Thyroid gland (tissue), 4 donors: Measurements from ENCODE around the gene SDCCAG8.

Source experiments
- POLR2A ChIP-seq, 2 donors: fragments of 450-650 bp; IDR thresholded peaks; one replicate each; pipeline ENCODE4 v1.6.1; 2017; ENCODE audit warnings: antibody characterized with exemption in 2 of 2, mild to moderate bottlenecking in 2 of 2, moderate library complexity in 1 of 2
- TF ChIP-seq, protein P1 (sequence below), 6 experiments: fragments of 200-600 bp in 3 of 6; fragments of 450-650 bp in 3 of 6; sonication (generic) in 3 of 6; IDR thresholded peaks; one replicate each; pipeline ENCODE4 v1.5.1; 2016 to 2019; ENCODE audit warnings: antibody characterized with exemption in 6 of 6, mild to moderate bottlenecking in 2 of 6, inconsistent platforms in 1 of 6, moderate library complexity in 1 of 6

GRCh38 chr1:243217349-243217748, 38.5 kb upstream of the SDCCAG8 start:
- TF ChIP-seq, protein P1, sequence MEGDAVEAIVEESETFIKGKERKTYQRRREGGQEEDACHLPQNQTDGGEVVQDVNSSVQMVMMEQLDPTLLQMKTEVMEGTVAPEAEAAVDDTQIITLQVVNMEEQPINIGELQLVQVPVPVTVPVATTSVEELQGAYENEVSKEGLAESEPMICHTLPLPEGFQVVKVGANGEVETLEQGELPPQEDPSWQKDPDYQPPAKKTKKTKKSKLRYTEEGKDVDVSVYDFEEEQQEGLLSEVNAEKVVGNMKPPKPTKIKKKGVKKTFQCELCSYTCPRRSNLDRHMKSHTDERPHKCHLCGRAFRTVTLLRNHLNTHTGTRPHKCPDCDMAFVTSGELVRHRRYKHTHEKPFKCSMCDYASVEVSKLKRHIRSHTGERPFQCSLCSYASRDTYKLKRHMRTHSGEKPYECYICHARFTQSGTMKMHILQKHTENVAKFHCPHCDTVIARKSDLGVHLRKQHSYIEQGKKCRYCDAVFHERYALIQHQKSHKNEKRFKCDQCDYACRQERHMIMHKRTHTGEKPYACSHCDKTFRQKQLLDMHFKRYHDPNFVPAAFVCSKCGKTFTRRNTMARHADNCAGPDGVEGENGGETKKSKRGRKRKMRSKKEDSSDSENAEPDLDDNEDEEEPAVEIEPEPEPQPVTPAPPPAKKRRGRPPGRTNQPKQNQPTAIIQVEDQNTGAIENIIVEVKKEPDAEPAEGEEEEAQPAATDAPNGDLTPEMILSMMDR (IDR thresholded peaks at IDR 0.05), result no peak
- TF ChIP-seq POLR2A (IDR thresholded peaks at IDR 0.05), result no peak
